HepG2 (cell line): Measurements from ENCODE around the gene ATRN. TPM values are rescaled to one million over a fixed set of nuclear protein-coding genes. Genes with fewer than 3 reads are reported as not detected.

Source experiments
- ATAC-seq: fragments of 200-7000 bp; cut with Tn5 transposase; 3 replicates; pipeline ENCODE4 v1.9.1; 2020; ENCODE audit warnings: mild to moderate bottlenecking, moderate library complexity
- BruUV-seq: library from RNA; stranded (reverse); fragments of 400-500 nt; replicated peaks from 2 replicates; lab custom pipeline; 2021; lab: Mats Ljungman, UMichigan
- CTCF ChIA-PET: fragments of 300-600 bp; formaldehyde crosslinking; extraction: SDS; loops from one replicate; lab custom pipeline; 2021; ENCODE audit warnings: low total read pairs, inconsistent platforms, low intra/inter-chr PET ratio; lab: Yijun Ruan, JAX
- POLR2A ChIA-PET: fragments of 350-600 bp; sonication (Branson Sonifier 250); formaldehyde crosslinking; loops from one replicate; lab custom pipeline; 2020; ENCODE audit warnings: antibody characterized with exemption, inconsistent platforms; lab: Yijun Ruan, JAX
- DNase-seq: peaks from one replicate; pipeline ENCODE4 v3.0.0-alpha.2; 2015; ENCODE audit warnings: low spot score
- FAIRE-seq: peaks from 3 replicates; lab custom pipeline; 2011; peaks lifted over from hg19 to GRCh38; lab: Jason Lieb, UNC
- H2AFZ ChIP-seq: one replicate; pipeline ENCODE4 v1.6.1; 2011; ENCODE audit warnings: low read length, inconsistent platforms
- H3K27ac ChIP-seq: fragments of 300-600 bp; 3 replicates; pipeline ENCODE4 v1.8.0; 2011; ENCODE audit warnings: mixed run types, mild to moderate bottlenecking, mixed read lengths, low read length, inconsistent platforms; ENCODE audit not compliant: insufficient read depth; ENCODE audit errors: extremely low read length
- H3K27me3 ChIP-seq, 2 experiments: fragments of 200-600 bp in 1 of 2; 2 replicates in 1 of 2; 3 replicates in 1 of 2; pipeline versions ENCODE4 v1.6.0 to v1.8.0; 2011; ENCODE audit warnings: low read length in 2 of 2, mild to moderate bottlenecking in 2 of 2, moderate library complexity in 2 of 2, inconsistent platforms in 1 of 2; ENCODE audit not compliant: insufficient read depth in 2 of 2, control insufficient read depth in 1 of 2
- H3K36me3 ChIP-seq, 2 experiments: fragments of 200-600 bp in 1 of 2; replicated peaks in 1 of 2; 2 replicates in 1 of 2; 3 replicates in 1 of 2; pipeline versions ENCODE4 v1.5.1 to v1.8.0; 2011; ENCODE audit warnings: low read length in 2 of 2, inconsistent platforms in 1 of 2; ENCODE audit not compliant: insufficient read depth in 2 of 2, control insufficient read depth in 1 of 2
- H3K4me1 ChIP-seq: 2 replicates; pipeline ENCODE4 v1.5.1; 2012; ENCODE audit warnings: low read length, inconsistent platforms; ENCODE audit not compliant: insufficient read depth
- H3K4me2 ChIP-seq: 2 replicates; pipeline ENCODE4 v1.6.0; 2011; ENCODE audit warnings: low read depth, low read length, inconsistent platforms
- H3K4me3 ChIP-seq, 3 experiments: fragments of 200-600 bp in 1 of 3; sonication (generic), shearing (Covaris generic) in 1 of 3; replicated peaks in 1 of 3; 2 replicates each; pipeline ENCODE4 v1.5.1; 2011 to 2016; ENCODE audit warnings: low read length in 3 of 3, inconsistent platforms in 2 of 3, low read depth in 2 of 3, mild to moderate bottlenecking in 2 of 3, control low read depth in 1 of 3, mixed read lengths in 1 of 3; ENCODE audit not compliant: insufficient read depth in 1 of 3
- H3K79me2 ChIP-seq: one replicate; pipeline ENCODE4 v1.6.1; 2011; ENCODE audit warnings: low read length, inconsistent platforms; ENCODE audit not compliant: insufficient read depth
- H3K9ac ChIP-seq: 2 replicates; pipeline ENCODE4 v1.6.0; 2011; ENCODE audit warnings: mild to moderate bottlenecking, low read depth, low read length, inconsistent platforms; ENCODE audit not compliant: insufficient read depth
- H3K9me3 ChIP-seq: 2 replicates; pipeline ENCODE4 v1.5.1; 2012; ENCODE audit warnings: mild to moderate bottlenecking, low read length
- H4K20me1 ChIP-seq: 2 replicates; pipeline ENCODE4 v1.6.0; 2011; ENCODE audit warnings: inconsistent platforms, mild to moderate bottlenecking, low read length, moderate library complexity; ENCODE audit not compliant: insufficient read depth
- GATA4 ChIP-seq: sonication (generic); IDR thresholded peaks from 2 replicates; pipeline ENCODE4 v1.6.1; 2016; ENCODE audit warnings: antibody characterized with exemption, low read depth, borderline replicate concordance
- HDAC2 ChIP-seq: sonication (generic); formaldehyde crosslinking; IDR thresholded peaks from 2 replicates; pipeline ENCODE4 v1.4.0; 2020; ENCODE audit warnings: missing genetic modification reagents
- MED1 ChIP-seq: sonication (generic); formaldehyde crosslinking; IDR thresholded peaks from 2 replicates; pipeline ENCODE4 v1.4.0; 2020; ENCODE audit warnings: missing genetic modification reagents
- SRSF4 ChIP-seq: fragments of 200-400 bp; formaldehyde crosslinking; IDR thresholded peaks from one replicate; pipeline ENCODE4 v1.6.1; 2018; ENCODE audit warnings: mild to moderate bottlenecking, low read depth, low read length, moderate library complexity; ENCODE audit not compliant: poor library complexity, severe bottlenecking
- SRY ChIP-seq: sonication (generic); formaldehyde crosslinking; IDR thresholded peaks from 2 replicates; pipeline ENCODE4 v1.8.0; 2022; ENCODE audit warnings: mild to moderate bottlenecking, missing genetic modification reagents
- ZNF10 ChIP-seq: sonication (generic); formaldehyde crosslinking; IDR thresholded peaks from 2 replicates; pipeline ENCODE4 v1.4.0; 2020; ENCODE audit warnings: mild to moderate bottlenecking, low read depth, missing genetic modification reagents, borderline replicate concordance
- ZNF143 ChIP-seq: sonication (generic); formaldehyde crosslinking; IDR thresholded peaks from 2 replicates; pipeline ENCODE4 v1.4.0; 2020; ENCODE audit warnings: missing genetic modification reagents
- ZNF883 ChIP-seq: sonication (generic); formaldehyde crosslinking; IDR thresholded peaks from 2 replicates; pipeline ENCODE4 v1.5.1; 2020; ENCODE audit warnings: mild to moderate bottlenecking, missing genetic modification reagents; ENCODE audit errors: not compliant biosample characterization
- ZSCAN30 ChIP-seq: sonication (generic); formaldehyde crosslinking; IDR thresholded peaks from 2 replicates; pipeline ENCODE4 v1.5.0; 2020; ENCODE audit warnings: mild to moderate bottlenecking, missing genetic modification reagents
- WGBS: methylation state at CpG from one replicate; pipeline ENCODE4 v1.1.6; 2017; ENCODE audit warnings: low lambda C conversion rate; 5-methylcytosine and 5-hydroxymethylcytosine counted together
- in situ Hi-C: cut with HindIII; loops from 2 replicates; pipeline ENCODE4 v1.10.0; 2017; ENCODE audit warnings: low pct_unique_long_range_greater_than_20kb; ENCODE audit not compliant: extremely low pct_ligation_motif_present
- intact Hi-C: fragments of 100-400 bp; cut with micrococcal nuclease; formaldehyde crosslinking; loops from one replicate; pipeline ENCODE4 v1.10.0; 2022; ENCODE audit not compliant: unreplicated experiment
- polyA plus RNA-seq, 8 experiments: library from polyadenylated mRNA; depleted of rRNA in 3 of 8; stranded (reverse) in 7 of 8; unstranded in 1 of 8; fragments of >200 nt; fragmentation: Illumina TruSeq in 4 of 8; extraction: Trizol in 4 of 8; gene quantifications; 2 replicates each; pipeline versions ENCODE4 v1.2.1 to v1.2.3, GENCODE V29; 2011 to 2016; ENCODE audit warnings: low read depth in 4 of 8, missing spikeins in 1 of 8, mixed read lengths in 1 of 8; ENCODE audit not compliant: insufficient read depth in 1 of 8
- total RNA-seq, 5 experiments: library from RNA; depleted of rRNA; stranded (reverse); fragments of >200 nt; fragmentation: Illumina TruSeq; extraction: Trizol; gene quantifications; 2 replicates each; pipeline ENCODE4 v1.2.3, GENCODE V29; 2016; ENCODE audit warnings: low read depth in 1 of 5
- TF ChIP-seq, protein P1 (sequence below): sonication (generic); formaldehyde crosslinking; IDR thresholded peaks from 2 replicates; pipeline ENCODE4 v1.8.0; 2022; ENCODE audit warnings: missing genetic modification reagents, low read depth, mild to moderate bottlenecking, borderline replicate concordance
- TF ChIP-seq, protein P2 (sequence below): sonication (generic); formaldehyde crosslinking; IDR thresholded peaks from 2 replicates; pipeline ENCODE4 v1.4.0; 2020; ENCODE audit warnings: missing genetic modification reagents, borderline replicate concordance
- TF ChIP-seq, protein P3 (sequence below): sonication (generic); formaldehyde crosslinking; IDR thresholded peaks from 2 replicates; pipeline ENCODE4 v1.5.0; 2020; ENCODE audit warnings: mild to moderate bottlenecking, missing genetic modification reagents

Gene ATRN
- total and polyA plus RNA-seq, 2 of the 13 experiments (the other 11 are each of a cell fraction or from before 2014, with no cell fraction given), result 44.2 to 81.1 TPM

DNA sequence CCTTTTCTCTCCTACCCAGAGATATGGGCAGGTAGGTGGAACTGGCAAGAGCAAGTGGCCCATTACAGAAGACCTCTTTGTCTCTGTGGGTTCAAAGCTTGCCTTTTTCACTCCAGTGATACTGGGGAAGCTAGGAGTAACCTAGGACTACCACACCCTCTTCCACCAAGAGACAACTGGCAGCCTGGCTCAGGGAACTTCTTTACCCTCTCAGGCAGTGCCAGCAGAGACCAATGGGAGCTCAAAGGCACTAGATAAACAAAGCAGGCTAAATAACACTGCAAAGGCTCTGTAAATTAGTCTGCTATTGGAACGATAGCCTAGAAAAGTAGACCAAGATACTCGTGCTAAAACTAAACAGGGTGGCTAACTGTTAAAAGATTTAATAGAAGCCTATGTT is 32.1 kb downstream of the ATRN start:
- Histone ChIP-seq H3K79me2 (peaks cover 2% of the 10 kb centered on the region), H3K36me3 (no peaks in the 10 kb centered on the region), H3K27ac (no peak overlapping the region), H3K9me3 (no peaks in the 10 kb centered on the region), H3K4me2 (no peak overlapping the region), H2AFZ (no peak overlapping the region), H3K27me3 (no peaks in the 10 kb centered on the region), H4K20me1 (no peaks in the 10 kb centered on the region), H3K4me3 (no peak overlapping the region), H3K4me1 (0 out of 2 replicates have a peak, but pooled peaks cover 4% of the 10 kb centered on the region), H3K9ac (no peak overlapping the region)
- CTCF ChIA-PET, result no interaction called here
- POLR2A ChIA-PET, result no interaction called here
- FAIRE-seq (no peak), DNase-seq (no peak), ATAC-seq (no peak)
- in situ Hi-C loops, result no loop called here
- 91% methylated on average over 2 of the region's 2 CpGs for WGBS
- intact Hi-C loops, result no loop called here
- TF ChIP-seq ZNF10 (CRISPR knock-in tag) (no peak), GATA4 (no peak), SRSF4 (no peak), ZNF143 (CRISPR knock-in tag) (no peak), SRY (CRISPR knock-in tag) (no peak), MED1 (no peak), ZNF883 (CRISPR knock-in tag) (no peak), HDAC2 (no peak), ZSCAN30 (CRISPR knock-in tag) (no peak)
- TF ChIP-seq, protein P1, sequence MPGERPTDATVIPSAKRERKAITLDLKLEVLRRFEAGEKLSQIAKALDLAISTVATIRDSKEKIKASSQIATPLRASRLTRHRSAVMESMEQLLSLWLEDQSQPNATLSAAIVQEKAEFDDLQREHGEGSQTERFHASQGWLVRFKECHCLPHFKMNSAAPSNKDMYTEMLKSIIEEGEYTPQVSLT, result no peak
- TF ChIP-seq, protein P2, sequence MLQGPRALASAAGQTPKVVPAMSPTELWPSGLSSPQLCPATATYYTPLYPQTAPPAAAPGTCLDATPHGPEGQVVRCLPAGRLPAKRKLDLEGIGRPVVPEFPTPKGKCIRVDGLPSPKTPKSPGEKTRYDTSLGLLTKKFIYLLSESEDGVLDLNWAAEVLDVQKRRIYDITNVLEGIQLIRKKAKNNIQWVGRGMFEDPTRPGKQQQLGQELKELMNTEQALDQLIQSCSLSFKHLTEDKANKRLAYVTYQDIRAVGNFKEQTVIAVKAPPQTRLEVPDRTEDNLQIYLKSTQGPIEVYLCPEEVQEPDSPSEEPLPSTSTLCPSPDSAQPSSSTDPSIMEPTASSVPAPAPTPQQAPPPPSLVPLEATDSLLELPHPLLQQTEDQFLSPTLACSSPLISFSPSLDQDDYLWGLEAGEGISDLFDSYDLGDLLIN (CRISPR knock-in tag), result no peak
- TF ChIP-seq, protein P3, sequence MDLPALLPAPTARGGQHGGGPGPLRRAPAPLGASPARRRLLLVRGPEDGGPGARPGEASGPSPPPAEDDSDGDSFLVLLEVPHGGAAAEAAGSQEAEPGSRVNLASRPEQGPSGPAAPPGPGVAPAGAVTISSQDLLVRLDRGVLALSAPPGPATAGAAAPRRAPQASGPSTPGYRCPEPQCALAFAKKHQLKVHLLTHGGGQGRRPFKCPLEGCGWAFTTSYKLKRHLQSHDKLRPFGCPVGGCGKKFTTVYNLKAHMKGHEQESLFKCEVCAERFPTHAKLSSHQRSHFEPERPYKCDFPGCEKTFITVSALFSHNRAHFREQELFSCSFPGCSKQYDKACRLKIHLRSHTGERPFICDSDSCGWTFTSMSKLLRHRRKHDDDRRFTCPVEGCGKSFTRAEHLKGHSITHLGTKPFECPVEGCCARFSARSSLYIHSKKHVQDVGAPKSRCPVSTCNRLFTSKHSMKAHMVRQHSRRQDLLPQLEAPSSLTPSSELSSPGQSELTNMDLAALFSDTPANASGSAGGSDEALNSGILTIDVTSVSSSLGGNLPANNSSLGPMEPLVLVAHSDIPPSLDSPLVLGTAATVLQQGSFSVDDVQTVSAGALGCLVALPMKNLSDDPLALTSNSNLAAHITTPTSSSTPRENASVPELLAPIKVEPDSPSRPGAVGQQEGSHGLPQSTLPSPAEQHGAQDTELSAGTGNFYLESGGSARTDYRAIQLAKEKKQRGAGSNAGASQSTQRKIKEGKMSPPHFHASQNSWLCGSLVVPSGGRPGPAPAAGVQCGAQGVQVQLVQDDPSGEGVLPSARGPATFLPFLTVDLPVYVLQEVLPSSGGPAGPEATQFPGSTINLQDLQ, result no peak
- no TSS peak for BruUV-seq
